Liver (tissue), 4 donors: ENCODE measurements around the gene ARHGAP35. TPM values are rescaled to one million over a fixed set of nuclear protein-coding genes. Genes with fewer than 3 reads are reported as not detected.

Source experiments
- polyA plus RNA-seq, 2 donors: library from polyadenylated mRNA; stranded (reverse) in 1 of 2; unstranded in 1 of 2; fragments of 200-250 nt in 1 of 2; fragments of >200 nt in 1 of 2; fragmentation: Nextera tagmentation in 1 of 2; extraction: Ambion mirVana in 1 of 2; gene quantifications; one replicate each; pipeline versions ENCODE4 v1.2.1 to v1.2.3, GENCODE V29; 2013 to 2015
- total RNA-seq, 2 donors: library from RNA; depleted of rRNA; stranded (reverse); fragments of >200 nt; gene quantifications; one replicate each; pipeline ENCODE4 v1.2.3, GENCODE V29; 2014
- donor health status: healthy.
- donor health status: healthy.
- donor health status: healthy.

The ARHGAP35 gene
- total and polyA plus RNA-seq, 4 donors = 15.5 to 49.2 (median 21.7) TPM

Other genes starting within 250 kb of the ARHGAP35 start
- gene PTGIR, start 235.9 kb upstream of the ARHGAP35 start, total RNA-seq = 1 to 10 TPM; 1.4 to 2.8 TPM
- gene PTGIR, start 235.9 kb upstream of the ARHGAP35 start, polyA plus RNA-seq = 1 to 10 TPM; 2.9 to 5.9 TPM
- gene GNG8, start 224.8 kb upstream of the ARHGAP35 start, total RNA-seq = not detected
- gene GNG8, start 224.8 kb upstream of the ARHGAP35 start, polyA plus RNA-seq = not detected
- 1 to 10 TPM; 1.0 to 1.1 TPM for gene DACT3, start 199.8 kb upstream of the ARHGAP35 start, total RNA-seq
- 1 to 10 TPM in 1 of 2 donors, under 1 TPM in 1; 0.32 to 1.4 TPM for gene DACT3, start 199.8 kb upstream of the ARHGAP35 start, polyA plus RNA-seq
- gene PRKD2, start 143.9 kb upstream of the ARHGAP35 start, total RNA-seq = 10 to 100 TPM in 1 of 2 donors, 1 to 10 TPM in 1; 8.5 to 14.4 TPM
- 10 to 100 TPM in 1 of 2 donors, 1 to 10 TPM in 1; 7.3 to 10.0 TPM for gene PRKD2, start 143.9 kb upstream of the ARHGAP35 start, polyA plus RNA-seq
- 10 to 100 TPM in 1 of 2 donors, 1 to 10 TPM in 1; 7.5 to 11.1 TPM for gene FKRP, start 114.9 kb upstream of the ARHGAP35 start, total RNA-seq
- gene FKRP, start 114.9 kb upstream of the ARHGAP35 start, polyA plus RNA-seq = 1 to 10 TPM; 2.5 to 8.8 TPM
- 10 to 100 TPM; 29.4 to 29.9 TPM for gene STRN4, start 114.5 kb upstream of the ARHGAP35 start, total RNA-seq
- 10 to 100 TPM in 1 of 2 donors, 1 to 10 TPM in 1; 9.5 to 20.2 TPM for gene STRN4, start 114.5 kb upstream of the ARHGAP35 start, polyA plus RNA-seq
- gene SLC1A5, start 72.4 kb upstream of the ARHGAP35 start, total RNA-seq = 10 to 100 TPM in 1 of 2 donors, 1 to 10 TPM in 1; 6.2 to 90.8 TPM
- gene SLC1A5, start 72.4 kb upstream of the ARHGAP35 start, polyA plus RNA-seq = 1 to 10 TPM; 1.5 to 6.0 TPM
- gene AP2S1, start 10.2 kb upstream of the ARHGAP35 start, total RNA-seq = 10 to 100 TPM; 28.3 to 71.2 TPM
- 100 to 1,000 TPM in 1 of 2 donors, 10 to 100 TPM in 1; 86.9 to 168 TPM for gene AP2S1, start 10.2 kb upstream of the ARHGAP35 start, polyA plus RNA-seq
- not detected for gene NPAS1, start 158.8 kb downstream of the ARHGAP35 start, total RNA-seq
- gene NPAS1, start 158.8 kb downstream of the ARHGAP35 start, polyA plus RNA-seq = under 1 TPM in 1 of 2 donors, not detected in 1; 0.22 TPM
- 10 to 100 TPM; 11.5 to 12.4 TPM for gene TMEM160, start 187.6 kb downstream of the ARHGAP35 start, total RNA-seq
- 10 to 100 TPM; 32.1 to 49.2 TPM for gene TMEM160, start 187.6 kb downstream of the ARHGAP35 start, polyA plus RNA-seq